Measurements from ENCODE around the gene PLA2G2F. TPM values are rescaled to one million over a fixed set of nuclear protein-coding genes. Genes with fewer than 3 reads are reported as not detected.

The PLA2G2F gene
- total RNA-seq, 1 donor from 2014 or later, result 3.0 TPM

DNA sequence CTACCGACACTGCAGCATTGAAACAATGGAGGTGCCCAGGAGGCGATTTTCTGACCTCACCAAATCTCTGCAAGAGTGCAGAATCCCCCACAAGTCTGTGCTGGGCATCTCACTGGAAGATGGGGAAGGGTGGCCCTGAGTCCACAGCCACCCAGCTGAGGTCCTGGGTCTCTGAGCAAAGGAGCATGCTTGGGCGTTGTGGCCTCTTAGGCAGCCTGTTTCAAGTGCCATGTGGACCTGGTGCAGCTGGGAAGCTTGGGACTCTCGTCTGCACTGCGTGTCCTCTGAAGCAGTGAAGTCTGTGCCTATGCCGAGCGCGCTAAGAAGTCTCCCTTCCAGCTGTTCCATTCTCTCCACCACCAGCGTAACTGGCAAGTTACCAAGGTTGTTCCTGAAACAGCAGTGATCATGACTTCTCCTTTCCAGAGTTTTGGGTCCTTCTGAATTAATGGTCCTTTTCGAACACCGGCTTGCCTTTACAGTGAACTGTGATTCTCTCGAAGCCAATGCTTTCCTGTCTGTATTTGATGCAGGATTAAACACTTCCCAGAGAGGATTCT is 52.2 kb downstream of the PLA2G2F start:
- no peak for DNase-seq

DNA sequence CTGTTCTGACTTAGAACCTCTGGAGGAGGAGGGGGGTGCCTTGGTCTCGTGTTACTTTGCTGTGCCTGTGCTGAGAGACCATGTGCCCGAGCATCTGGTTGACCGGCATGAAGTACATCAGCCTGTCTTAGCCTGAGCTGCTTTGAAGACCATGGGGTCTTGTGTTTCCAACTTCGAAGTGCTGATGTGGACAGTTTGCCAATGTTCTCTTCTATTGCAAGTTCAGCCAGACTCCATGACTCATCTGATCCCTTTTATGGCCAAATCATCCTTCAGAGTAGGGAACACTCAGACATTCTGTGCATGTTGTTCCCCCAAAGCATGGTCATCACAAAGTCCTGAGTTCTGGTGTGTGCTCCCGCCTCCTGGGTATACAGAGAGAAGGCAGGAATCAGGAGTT is 53.2 kb downstream of the PLA2G2F start:
- DNase-seq, result no peak

DNA sequence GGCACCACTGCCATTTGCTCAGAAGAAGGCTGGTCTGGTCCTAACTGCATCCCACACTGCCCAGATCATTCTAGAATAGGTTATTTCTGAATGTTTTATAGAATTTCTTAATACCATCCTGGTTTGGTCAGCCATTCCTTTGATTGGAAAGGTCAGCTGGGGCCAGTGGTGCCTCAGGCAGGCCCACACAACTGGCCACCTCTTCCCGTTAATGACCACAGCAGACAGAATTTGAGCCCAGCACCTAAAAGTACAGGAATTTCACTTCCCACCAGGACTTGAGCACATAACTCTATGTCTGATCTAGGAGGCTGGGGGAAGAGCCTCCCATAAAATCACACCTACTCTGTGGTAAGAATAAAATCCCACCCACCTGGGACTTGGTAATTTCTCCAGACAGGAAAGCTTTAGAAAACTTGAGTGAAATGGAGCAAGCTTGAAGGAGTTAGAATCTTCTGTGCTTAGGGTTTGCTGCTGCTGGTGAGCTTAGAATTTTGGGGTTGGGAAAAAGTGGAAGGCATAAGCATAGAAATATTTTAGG is 53.8 kb downstream of the PLA2G2F start:
- no peak for DNase-seq

DNA sequence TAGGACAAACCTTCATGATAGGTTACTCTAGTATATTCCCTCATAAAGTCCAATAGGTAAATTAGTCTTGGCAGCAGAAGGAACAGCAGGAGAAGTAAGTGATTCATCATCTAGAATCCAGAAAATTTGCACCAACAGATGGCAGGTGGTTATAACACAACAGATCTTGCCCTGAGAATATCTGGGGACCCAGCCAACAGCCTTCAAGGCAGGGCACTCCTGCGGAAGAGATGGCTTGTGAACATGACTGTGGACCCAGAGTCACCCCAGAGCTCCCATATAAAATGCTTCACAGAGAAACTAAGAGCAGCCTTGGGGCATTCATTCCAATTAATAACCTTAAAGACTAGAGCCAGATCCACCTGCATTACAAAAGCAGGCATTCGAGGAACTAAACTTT is 55.1 kb downstream of the PLA2G2F start:
- DNase-seq, result no peak

DNA sequence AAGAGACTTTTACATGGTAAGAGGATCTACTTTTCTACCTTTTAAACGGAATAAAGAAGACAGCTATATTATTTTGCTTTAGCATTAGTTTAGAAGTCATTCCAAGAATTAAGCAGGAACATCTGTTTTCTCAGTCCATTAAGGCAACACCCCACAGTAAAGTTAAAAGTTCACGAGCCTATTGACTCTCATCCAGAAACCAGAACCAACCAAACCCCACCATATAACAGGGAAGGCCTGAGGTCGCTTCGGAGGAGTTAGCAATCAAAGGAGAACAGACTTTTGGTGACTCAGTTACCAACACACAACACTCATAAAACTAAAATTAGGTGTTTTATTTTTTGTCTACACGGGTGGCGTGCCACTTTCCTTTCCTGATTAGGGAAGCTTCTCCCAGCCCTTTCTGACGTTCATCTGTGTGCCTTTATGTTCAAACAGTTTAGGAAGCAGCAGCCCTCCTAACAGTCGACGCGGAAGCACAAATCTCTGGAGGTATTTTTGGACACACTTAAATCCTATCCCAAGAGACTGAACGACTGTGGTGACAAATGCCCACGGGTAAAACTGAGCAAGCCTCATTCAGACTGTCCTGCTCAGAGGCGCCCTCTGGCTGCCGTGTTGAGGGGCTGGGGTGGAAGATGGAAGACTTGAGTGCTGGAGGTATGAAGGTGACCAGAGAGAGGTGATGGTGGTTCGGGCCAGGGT is 55.8 kb downstream of the PLA2G2F start:
- peak; percentile 12 for DNase-seq

DNA sequence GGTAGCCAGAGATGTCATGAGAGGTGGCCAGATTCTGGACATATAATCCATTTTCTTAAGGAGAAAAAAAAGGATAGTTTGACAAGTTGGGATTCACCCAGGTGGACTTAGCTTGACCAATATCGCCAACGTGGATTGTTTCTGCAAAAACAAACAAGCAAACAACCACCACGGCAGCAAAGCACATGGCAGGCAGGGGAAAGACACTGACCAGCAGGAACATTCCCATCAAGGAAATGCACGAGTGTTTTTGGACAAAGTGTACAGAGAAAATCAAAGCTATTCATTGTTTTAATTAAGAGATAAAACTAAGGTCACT is 56.3 kb downstream of the PLA2G2F start:
- DNase-seq, result no peak

DNA sequence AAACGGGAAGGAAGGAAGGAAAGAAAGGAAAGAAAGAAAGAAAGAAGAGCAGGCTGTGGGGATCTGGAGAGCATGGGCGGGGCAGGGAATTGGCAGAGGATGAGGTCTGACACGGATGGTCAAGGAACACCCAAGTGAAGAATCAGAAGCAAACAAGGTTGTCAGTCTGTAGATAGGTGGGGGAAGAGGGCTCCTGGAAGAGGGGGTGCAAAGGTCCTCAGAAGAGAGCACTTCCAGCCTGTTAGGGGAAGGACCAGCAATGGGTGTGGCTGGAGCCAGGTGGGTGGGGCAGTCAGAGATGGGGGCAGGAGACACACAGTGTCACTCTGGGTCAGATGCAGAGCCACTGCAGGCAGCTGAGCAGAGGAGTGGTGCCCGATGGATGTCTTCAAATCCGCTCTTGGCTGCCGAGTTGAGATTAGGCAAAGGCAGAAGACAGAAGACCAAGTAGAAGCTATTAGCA is 58.2 kb downstream of the PLA2G2F start:
- DNase-seq, result no peak

DNA sequence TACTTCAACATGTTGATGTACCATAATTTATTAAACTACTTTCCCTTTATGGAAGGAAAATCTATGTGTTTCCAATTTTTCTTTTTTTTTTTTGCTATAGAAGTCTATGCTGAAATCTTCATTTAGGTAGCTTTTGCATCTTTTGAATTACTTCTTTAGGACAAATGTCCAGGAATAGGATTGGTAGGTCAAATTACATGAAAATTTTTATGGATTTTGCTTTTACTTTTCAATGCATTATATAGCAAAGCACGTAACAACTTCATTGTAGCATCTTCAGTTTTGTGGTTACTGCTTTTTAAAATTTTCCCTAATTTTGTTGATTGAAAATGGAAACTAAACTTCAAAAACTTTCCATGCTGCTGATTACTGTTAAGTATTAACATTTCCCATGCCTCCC is 59.2 kb downstream of the PLA2G2F start:
- DNase-seq, result no peak

DNA sequence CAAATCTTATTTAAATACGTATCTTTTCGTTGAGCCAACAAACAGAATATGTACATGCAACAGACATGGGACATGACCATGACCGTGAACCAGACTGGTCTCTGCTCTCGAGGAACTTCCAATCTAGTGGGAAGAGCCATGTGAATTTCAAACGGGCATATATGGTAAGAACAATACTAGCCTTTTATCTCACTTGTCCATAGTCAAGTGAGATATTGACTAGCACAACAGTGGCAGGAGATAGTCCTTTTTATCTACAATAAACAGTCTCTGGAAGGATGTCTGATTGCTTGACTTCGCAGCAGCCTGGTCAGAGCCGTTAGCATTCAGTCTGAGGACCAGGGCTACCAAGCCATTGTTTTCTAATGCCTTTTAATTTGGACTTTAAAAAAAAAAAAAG is 59.8 kb downstream of the PLA2G2F start:
- DNase-seq, result no peak

DNA sequence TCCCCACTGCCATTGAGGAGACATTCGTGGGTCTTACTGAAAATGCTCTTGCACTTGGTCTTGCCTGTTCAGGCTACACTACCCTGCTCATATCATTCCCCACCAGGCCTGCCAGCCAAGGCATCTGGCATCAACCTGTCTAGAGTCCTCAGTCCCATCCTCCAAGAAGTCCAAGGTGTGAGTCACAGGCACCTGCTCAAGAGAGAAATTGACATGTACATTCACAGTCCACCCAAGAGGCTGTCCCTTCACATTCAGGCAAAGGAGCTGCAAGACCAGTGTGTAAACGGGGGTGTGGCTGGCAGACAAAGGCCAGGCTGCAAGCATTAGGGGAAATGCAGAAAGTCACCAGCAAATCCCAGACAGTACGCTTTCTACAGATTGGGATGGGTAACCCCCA is 60.3 kb downstream of the PLA2G2F start:
- no peak for DNase-seq

DNA sequence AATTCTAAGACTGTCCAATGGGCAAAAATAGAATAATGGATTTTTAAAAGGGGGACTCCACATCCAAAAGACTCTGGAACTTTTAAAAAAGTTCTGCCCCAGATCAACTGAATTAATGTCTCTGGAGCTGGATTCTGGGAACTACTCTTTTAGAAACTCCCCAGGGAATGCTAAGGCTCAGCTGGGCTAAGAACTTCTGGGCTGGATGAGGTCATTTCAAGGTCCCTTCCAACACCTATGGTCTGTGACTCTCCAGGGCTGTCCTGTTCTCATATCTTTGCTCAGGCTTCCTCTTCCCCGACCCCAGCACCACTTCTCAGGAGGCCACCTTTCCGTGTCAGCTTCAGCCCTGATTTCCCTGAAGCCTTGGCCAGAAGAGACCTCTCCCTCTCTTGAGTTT is 60.7 kb downstream of the PLA2G2F start:
- DNase-seq, result no peak

Other genes starting within 250 kb of the PLA2G2F start
- not detected for gene PLA2G2E, start 215.7 kb upstream of the PLA2G2F start, total RNA-seq
- 4.8 TPM for gene PLA2G2A, start 159.7 kb upstream of the PLA2G2F start, total RNA-seq
- not detected for gene PLA2G5, start 69.1 kb upstream of the PLA2G2F start, total RNA-seq
- not detected for gene PLA2G2D, start 19.8 kb upstream of the PLA2G2F start, total RNA-seq
- gene UBXN10, start 46.8 kb downstream of the PLA2G2F start, total RNA-seq, result 1.6 TPM
- not detected for gene PLA2G2C, start 47.2 kb downstream of the PLA2G2F start, total RNA-seq
- gene VWA5B1, start 151.6 kb downstream of the PLA2G2F start, total RNA-seq, result 0.39 TPM

All from skin of body (tissue), 2 donors.